Glutamatergic neuron (in vitro differentiated cells): ENCODE results near the gene MAPRE2. TPM values are rescaled to one million over a fixed set of nuclear protein-coding genes. Genes with fewer than 3 reads are reported as not detected.

Source experiments
- DNase-seq: peaks from one replicate; pipeline ENCODE4 v3.0.0; 2022
- H3K27ac Mint-ChIP-seq: one replicate; pipeline ENCODE4 v1.8.0; 2020; ENCODE audit warnings: mild to moderate bottlenecking, mixed read lengths, inconsistent platforms; ENCODE audit not compliant: unreplicated experiment
- H3K27me3 Mint-ChIP-seq: one replicate; pipeline ENCODE4 v1.8.0; 2020; ENCODE audit warnings: mild to moderate bottlenecking, moderate library complexity, mixed read lengths, inconsistent platforms; ENCODE audit not compliant: unreplicated experiment
- H3K36me3 Mint-ChIP-seq: one replicate; pipeline ENCODE4 v1.8.0; 2020; ENCODE audit warnings: mild to moderate bottlenecking, mixed read lengths, inconsistent platforms; ENCODE audit not compliant: unreplicated experiment
- H3K4me1 Mint-ChIP-seq: one replicate; pipeline ENCODE4 v1.8.0; 2020; ENCODE audit warnings: mild to moderate bottlenecking, low read depth, mixed read lengths, inconsistent platforms; ENCODE audit not compliant: unreplicated experiment
- H3K4me3 Mint-ChIP-seq: one replicate; pipeline ENCODE4 v1.8.0; 2020; ENCODE audit warnings: mild to moderate bottlenecking, mixed read lengths, inconsistent platforms; ENCODE audit not compliant: unreplicated experiment
- H3K9me3 Mint-ChIP-seq: one replicate; pipeline ENCODE4 v1.8.0; 2020; ENCODE audit warnings: mild to moderate bottlenecking, moderate library complexity, mixed read lengths, inconsistent platforms; ENCODE audit not compliant: unreplicated experiment
- CTCF ChIP-seq: fragments of 200-600 bp; sonication (generic); IDR thresholded peaks from one replicate; pipeline ENCODE4 v1.5.0; 2021; ENCODE audit not compliant: partially characterized antibody, unreplicated experiment
- total RNA-seq: library from RNA; stranded (reverse); fragmentation: NEBNext Ultra II Directional; extraction: Animal tissue kit (Norgen Biotek cat#: 25700); gene quantifications from one replicate; pipeline ENCODE4 v1.2.1, GENCODE V29; 2021; ENCODE audit not compliant: unreplicated experiment

MAPRE2 gene
- total RNA-seq, 1 donor from 2014 or later: 127 TPM

GRCh38 chr18:35051641-35052377 lies 10.6 kb downstream of the MAPRE2 start:
- H3K9me3 Mint-ChIP-seq: peaks cover 2% of the 10 kb centered on the region
- no peak for DNase-seq
- TF ChIP-seq CTCF: no peak
- no peak overlapping the region for H3K27ac Mint-ChIP-seq
- peaks cover 4% of the 10 kb centered on the region for H3K36me3 Mint-ChIP-seq
- peaks cover 27% of the 10 kb centered on the region for H3K4me1 Mint-ChIP-seq
- no peaks in the 10 kb centered on the region for H3K27me3 Mint-ChIP-seq
- H3K4me3 Mint-ChIP-seq: no peak overlapping the region

GRCh38 chr18:35054401-35054800 lies 13.2 kb downstream of the MAPRE2 start:
- DNase-seq: no peak
- H3K27me3 Mint-ChIP-seq: no peaks in the 10 kb centered on the region
- H3K4me3 Mint-ChIP-seq: no peak overlapping the region
- peaks cover 2% of the 10 kb centered on the region for H3K9me3 Mint-ChIP-seq
- no peaks in the 10 kb centered on the region for H3K36me3 Mint-ChIP-seq
- H3K4me1 Mint-ChIP-seq: peaks cover 22% of the 10 kb centered on the region
- no peak overlapping the region for H3K27ac Mint-ChIP-seq
- no peak for TF ChIP-seq CTCF

GRCh38 chr18:35055105-35055504 lies 13.9 kb downstream of the MAPRE2 start:
- Mint-ChIP-seq H3K9me3 (peaks cover 6% of the 10 kb centered on the region), H3K4me1 (peaks cover 24% of the 10 kb centered on the region), H3K36me3 (no peaks in the 10 kb centered on the region), H3K27me3 (no peaks in the 10 kb centered on the region), H3K4me3 (no peak overlapping the region), H3K27ac (no peak overlapping the region)
- no peak for TF ChIP-seq CTCF
- DNase-seq: no peak

DNA sequence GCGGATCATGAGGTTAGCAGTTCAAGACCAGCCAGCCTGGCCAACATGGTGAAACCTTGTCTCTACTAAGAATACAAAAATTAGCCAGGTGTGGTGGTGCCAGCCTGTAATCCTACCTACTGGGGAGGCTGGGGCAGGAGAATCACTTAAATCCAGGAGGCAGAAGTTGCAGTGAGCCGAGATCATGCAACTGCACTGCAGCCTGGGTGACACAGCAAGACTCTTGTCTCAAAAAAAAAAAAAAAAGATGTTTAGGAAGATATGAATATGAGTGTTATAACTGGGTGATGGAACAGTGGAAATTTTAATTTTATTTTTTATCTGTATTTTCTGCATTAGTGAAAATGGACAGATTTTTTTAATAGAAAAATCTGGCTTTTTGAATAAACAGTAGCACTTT lies 14.5 kb downstream of the MAPRE2 start:
- Mint-ChIP-seq H3K9me3 (peaks cover 6% of the 10 kb centered on the region), H3K27me3 (no peaks in the 10 kb centered on the region), H3K4me3 (no peak overlapping the region), H3K4me1 (peaks cover 25% of the 10 kb centered on the region), H3K36me3 (no peaks in the 10 kb centered on the region), H3K27ac (no peak overlapping the region)
- no peak for TF ChIP-seq CTCF
- DNase-seq: no peak

- H3K4me1 Mint-ChIP-seq: peaks cover 36% of the 10 kb centered on the region
Measured at GRCh38 chr18:35059280-35059927, 18.2 kb downstream of the MAPRE2 start.

More at GRCh38 chr18:35059280-35059927, 18.2 kb downstream of the MAPRE2 start:
- Mint-ChIP-seq H3K27ac (peak overlapping the region; percentile 75), H3K27me3 (no peaks in the 10 kb centered on the region), H3K36me3 (no peaks in the 10 kb centered on the region), H3K9me3 (peaks cover 5% of the 10 kb centered on the region), H3K4me3 (peak overlapping the region; percentile 4)
- no peak for TF ChIP-seq CTCF
- no peak for DNase-seq
